ENCODE measurements around the gene IQGAP2.
"Not testable (repeated sequence)": the region's sequence is repeated elsewhere in the genome, so short reads cannot be mapped to it uniquely, and the experiment has no call there.

Gene IQGAP2

GRCh38 chr5:76582230-76583162, 179.4 kb downstream of the IQGAP2 start:
- DNase-seq: no peak

GRCh38 chr5:76583163-76584047, 180.3 kb downstream of the IQGAP2 start:
- no peak for DNase-seq

- no peak for DNase-seq
Measured at GRCh38 chr5:76585783-76586217, 182.7 kb downstream of the IQGAP2 start.

GRCh38 chr5:76586531-76586930, 183.4 kb downstream of the IQGAP2 start:
- no peak for DNase-seq

GRCh38 chr5:76590027-76590426, 186.9 kb downstream of the IQGAP2 start:
- no peak for DNase-seq

- DNase-seq: no peak
Measured at GRCh38 chr5:76591366-76591765, 188.3 kb downstream of the IQGAP2 start.

GRCh38 chr5:76592692-76593091, 189.6 kb downstream of the IQGAP2 start:
- no peak for DNase-seq

GRCh38 chr5:76594107-76594506, 191.0 kb downstream of the IQGAP2 start:
- DNase-seq: no peak

GRCh38 chr5:76595755-76596481, 192.8 kb downstream of the IQGAP2 start:
- DNase-seq: no peak

- no peak for DNase-seq
Measured at GRCh38 chr5:76598531-76598930, 195.4 kb downstream of the IQGAP2 start.

GRCh38 chr5:76600716-76601115, 197.6 kb downstream of the IQGAP2 start:
- no peak for DNase-seq

GRCh38 chr5:76601470-76601869, 198.4 kb downstream of the IQGAP2 start:
- DNase-seq: peak; percentile 71

- DNase-seq: peak; percentile 33
Measured at GRCh38 chr5:76602094-76602726, 199.1 kb downstream of the IQGAP2 start.

GRCh38 chr5:76603991-76604390, 200.9 kb downstream of the IQGAP2 start:
- not testable (repeated sequence) for DNase-seq

- DNase-seq: peak; percentile 33
Measured at GRCh38 chr5:76604838-76605237, 201.8 kb downstream of the IQGAP2 start.

GRCh38 chr5:76606701-76607100, 203.6 kb downstream of the IQGAP2 start:
- no peak for DNase-seq

- DNase-seq: peak; percentile 37
Measured at GRCh38 chr5:76607353-76607871, 204.3 kb downstream of the IQGAP2 start.

- peak; percentile 58 for DNase-seq
Measured at GRCh38 chr5:76608833-76609232, 205.7 kb downstream of the IQGAP2 start.

- peak; percentile 23 for DNase-seq
Measured at GRCh38 chr5:76610196-76610595, 207.1 kb downstream of the IQGAP2 start.

- DNase-seq: no peak
Measured at GRCh38 chr5:76612942-76613341, 209.9 kb downstream of the IQGAP2 start.

GRCh38 chr5:76615759-76616158, 212.7 kb downstream of the IQGAP2 start:
- peak; percentile 52 for DNase-seq

- DNase-seq: no peak
Measured at GRCh38 chr5:76616206-76616605, 213.1 kb downstream of the IQGAP2 start.

Data from EL (cell line).